Measurements from ENCODE around the gene YPEL1. TPM values are rescaled to one million over a fixed set of nuclear protein-coding genes. Genes with fewer than 3 reads are reported as not detected.
"Not testable (repeated sequence)": the region's sequence is repeated elsewhere in the genome, so short reads cannot be mapped to it uniquely, and the experiment has no call there.

Gene YPEL1
- total RNA-seq, 8 experiments from 2014 or later = 0.31 to 16.2 (median 7.3) TPM

DNA sequence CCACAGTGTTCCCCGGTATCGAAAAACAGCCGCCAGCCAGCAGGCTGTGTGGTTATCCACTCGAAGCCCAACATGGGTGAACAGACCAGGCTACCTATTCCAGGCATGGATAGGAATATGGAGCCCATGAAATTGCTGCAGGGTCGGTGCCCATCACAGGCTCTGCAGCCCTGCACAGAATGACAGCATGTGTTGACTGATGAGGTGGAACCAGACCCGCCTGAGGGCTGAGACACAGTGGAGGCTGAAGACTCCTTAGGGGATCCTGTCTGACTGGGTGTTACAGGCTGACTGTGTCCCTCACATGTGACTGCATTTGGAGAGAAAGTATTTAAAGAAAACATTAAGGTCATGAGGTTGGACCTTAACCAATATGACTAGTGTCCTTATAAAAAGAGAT, 6.2 kb upstream of the YPEL1 start:
- WGBS, 10 experiments = 50 to 93% (median 66%) methylated on average over 1 to 4 of the region's 6 CpGs; no CpG with 5 or more reads in 5 of the 10 experiments
- in situ Hi-C loops (cut with MboI; ENCODE audit: low pct_unique_long_range_greater_than_20kb in 2 of 9, low sequenced_read_pairs in 9 of 9, unreplicated experiment in 9 of 9) = no loop called here
- no peak overlapping the region for H3K4me3 ChIP-seq
- peaks cover 0 to 4% of the 10 kb centered on the region in 2 donors for H3K4me1 ChIP-seq (replicated peaks in 1 of 2)
- ATAC-seq (replicated peaks in 6 of 8) = no peak
- H3K27ac ChIP-seq = peak overlapping the region; percentile 28 to 49

DNA sequence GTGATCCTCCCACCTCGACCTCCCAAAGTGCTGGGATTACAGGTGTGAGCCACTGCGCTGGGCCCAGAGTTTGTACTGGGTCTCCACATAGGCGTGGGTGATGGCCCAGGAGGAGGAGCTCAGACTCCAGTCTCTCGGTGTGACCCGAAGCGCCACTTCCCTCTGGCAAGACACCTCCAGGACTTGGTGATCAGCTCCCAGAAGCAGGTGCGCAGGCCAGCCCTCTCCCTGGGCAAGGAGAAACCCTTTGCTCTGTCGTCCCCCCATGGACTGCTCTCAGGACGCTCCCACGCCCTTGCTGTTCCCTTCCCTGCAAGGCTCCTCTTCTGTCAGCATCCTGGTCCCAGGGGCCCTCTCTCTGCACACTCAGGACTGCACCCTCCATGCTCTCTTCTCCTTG, 5.5 kb upstream of the YPEL1 start:
- peaks cover 0 to 4% of the 10 kb centered on the region in 2 donors for H3K4me1 ChIP-seq (replicated peaks in 1 of 2)
- no peak overlapping the region for H3K4me3 ChIP-seq
- peak overlapping the region in 1 of 2 donors; percentile 48 for H3K27ac ChIP-seq
- in situ Hi-C loops (cut with MboI; ENCODE audit: low pct_unique_long_range_greater_than_20kb in 2 of 9, low sequenced_read_pairs in 9 of 9, unreplicated experiment in 9 of 9) = no loop called here
- no peak for ATAC-seq (replicated peaks in 6 of 8)
- 75 to 100% (median 79%) methylated on average over 2 to 5 of the region's 10 CpGs; no CpG with 5 or more reads in 5 of the 10 experiments for WGBS, 10 experiments

DNA sequence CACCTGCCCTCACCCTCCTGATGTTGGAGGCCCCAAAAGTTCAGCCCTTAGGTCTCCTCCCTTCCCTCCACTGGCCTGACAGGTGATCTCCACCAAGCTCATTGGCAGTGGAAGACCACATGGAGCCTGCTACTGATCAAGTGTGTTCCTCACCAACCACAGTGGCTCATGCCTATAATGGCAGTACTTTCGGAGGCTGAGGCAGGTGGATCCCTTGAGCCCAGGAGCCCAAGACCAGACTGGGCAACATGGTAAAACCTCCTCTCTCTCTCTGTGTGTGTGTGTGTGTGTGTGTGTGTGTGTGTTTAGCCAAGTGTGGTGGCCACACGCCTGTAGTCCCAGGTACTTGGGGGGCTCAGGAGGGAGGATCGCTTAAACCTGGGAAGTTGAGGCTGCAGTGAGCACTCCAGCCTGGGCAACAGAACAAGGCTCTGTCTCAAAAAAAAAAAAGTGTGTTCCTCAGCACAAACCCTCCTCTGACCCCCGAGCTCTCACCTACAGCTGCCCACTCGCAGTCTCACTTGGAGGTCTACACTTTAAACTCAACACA, 4.3 kb upstream of the YPEL1 start:
- in situ Hi-C loops (cut with MboI; ENCODE audit: low pct_unique_long_range_greater_than_20kb in 2 of 9, low sequenced_read_pairs in 9 of 9, unreplicated experiment in 9 of 9) = no loop called here

GRCh38 chr22:21738966-21739365, 3.4 kb upstream of the YPEL1 start:
- Histone ChIP-seq H3K4me1 (replicated peaks in 1 of 2) (peaks cover 6 to 7% of the 10 kb centered on the region in 2 donors), H3K4me3 (no peak overlapping the region), H3K27ac (no peak overlapping the region)
- in situ Hi-C loops (cut with MboI; ENCODE audit: low pct_unique_long_range_greater_than_20kb in 2 of 9, low sequenced_read_pairs in 9 of 9, unreplicated experiment in 9 of 9) = no loop called here
- ATAC-seq (replicated peaks in 6 of 8) = no peak
- WGBS, 10 experiments = 83 to 100% methylated on average over 1 of the region's 7 CpGs; no CpG with 5 or more reads in 8 of the 10 experiments

More for the DNA sequence above, 4.3 kb upstream of the YPEL1 start:
- WGBS, 10 experiments = 86 to 100% (median 100%) methylated on average over 1 to 3 of the region's 5 CpGs; no CpG with 5 or more reads in 3 of the 10 experiments
- ATAC-seq (replicated peaks in 6 of 8) = no peak
- H3K4me3 ChIP-seq = no peak overlapping the region
- peaks cover 0 to 4% of the 10 kb centered on the region in 2 donors for H3K4me1 ChIP-seq (replicated peaks in 1 of 2)
- no peak overlapping the region for H3K27ac ChIP-seq

GRCh38 chr22:21738081-21738480, 2.5 kb upstream of the YPEL1 start:
- H3K27ac ChIP-seq = no peak overlapping the region
- no peak overlapping the region for H3K4me3 ChIP-seq
- peaks cover 6% of the 10 kb centered on the region in 2 donors for H3K4me1 ChIP-seq (replicated peaks in 1 of 2)
- 8 to 98% (median 88%) methylated on average over 2 to 8 of the region's 8 CpGs for WGBS, 10 experiments
- in situ Hi-C loops (cut with MboI; ENCODE audit: low pct_unique_long_range_greater_than_20kb in 2 of 9, low sequenced_read_pairs in 9 of 9, unreplicated experiment in 9 of 9) = no loop called here
- ATAC-seq (replicated peaks in 6 of 8) = no peak

DNA sequence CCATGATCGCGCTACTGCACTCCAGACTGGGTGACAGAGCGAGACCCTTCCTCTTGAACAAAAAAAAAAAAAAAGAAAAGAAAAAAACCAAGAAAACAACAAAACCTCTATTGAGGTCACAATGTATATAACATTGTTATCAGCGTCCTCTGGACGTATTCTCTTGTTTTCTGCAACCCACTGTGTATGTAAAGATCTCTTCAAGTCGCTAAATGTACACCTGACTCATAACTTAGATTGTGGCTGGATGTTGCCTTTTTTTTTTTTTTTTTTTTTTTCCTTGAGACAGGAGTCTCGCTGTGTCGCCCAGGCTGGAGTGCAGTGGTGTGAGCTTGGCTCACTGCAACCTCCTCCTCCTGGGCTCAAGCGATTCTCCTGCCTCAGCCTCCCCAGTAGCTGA, 1.4 kb upstream of the YPEL1 start:
- no peak overlapping the region for H3K4me3 ChIP-seq
- 58 to 100% (median 84%) methylated on average over 1 to 7 of the region's 9 CpGs; no CpG with 5 or more reads in 1 of the 10 experiments for WGBS, 10 experiments
- H3K27ac ChIP-seq = no peak overlapping the region
- in situ Hi-C loops (cut with MboI; ENCODE audit: low pct_unique_long_range_greater_than_20kb in 2 of 9, low sequenced_read_pairs in 9 of 9, unreplicated experiment in 9 of 9) = no loop called here
- peaks cover 6% of the 10 kb centered on the region in 2 donors for H3K4me1 ChIP-seq (replicated peaks in 1 of 2)
- no peak for ATAC-seq (replicated peaks in 6 of 8)

DNA sequence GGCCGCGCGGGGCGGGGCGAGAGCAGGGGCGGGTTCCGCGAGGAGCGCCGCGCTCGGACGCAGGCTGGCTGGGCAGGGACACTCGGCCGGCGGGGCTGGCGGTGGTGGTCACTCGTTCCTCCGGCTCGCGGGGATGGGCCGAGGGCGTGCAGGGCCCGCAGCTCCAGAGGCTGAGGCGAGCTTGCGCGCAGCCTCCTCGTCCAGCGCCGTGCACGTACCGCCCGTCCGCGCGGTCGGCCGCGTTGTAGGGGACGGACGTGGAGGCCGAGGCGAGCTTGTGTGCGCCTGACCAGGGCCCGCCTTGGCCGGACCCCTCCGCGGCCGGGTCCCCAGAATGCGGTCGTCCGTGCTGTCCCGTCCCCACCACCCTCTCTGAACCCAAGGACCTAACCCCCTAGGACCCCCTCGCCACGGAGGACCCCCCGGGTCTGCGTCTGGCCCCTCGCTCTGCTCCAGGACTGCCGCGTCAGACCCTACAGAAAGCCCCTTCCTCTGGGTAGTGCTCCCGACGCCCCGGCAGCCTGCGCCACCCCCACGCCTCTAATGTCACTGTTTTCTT, 569 bp upstream of the YPEL1 start:
- Histone ChIP-seq H3K4me1 (replicated peaks in 1 of 2) (peaks cover 6% of the 10 kb centered on the region in 2 donors), H3K27ac (peak overlapping the region; percentile 29 to 46), H3K4me3 (peak overlapping the region; percentile 45 to 83 (median 51))
- no peak for ATAC-seq (replicated peaks in 6 of 8)
- WGBS, 10 experiments = 4% methylated on average over 5 of the region's 65 CpGs; no CpG with 5 or more reads in 9 of the 10 experiments
- in situ Hi-C loops (cut with MboI; ENCODE audit: low pct_unique_long_range_greater_than_20kb in 2 of 9, low sequenced_read_pairs in 9 of 9, unreplicated experiment in 9 of 9) = no loop called here

DNA sequence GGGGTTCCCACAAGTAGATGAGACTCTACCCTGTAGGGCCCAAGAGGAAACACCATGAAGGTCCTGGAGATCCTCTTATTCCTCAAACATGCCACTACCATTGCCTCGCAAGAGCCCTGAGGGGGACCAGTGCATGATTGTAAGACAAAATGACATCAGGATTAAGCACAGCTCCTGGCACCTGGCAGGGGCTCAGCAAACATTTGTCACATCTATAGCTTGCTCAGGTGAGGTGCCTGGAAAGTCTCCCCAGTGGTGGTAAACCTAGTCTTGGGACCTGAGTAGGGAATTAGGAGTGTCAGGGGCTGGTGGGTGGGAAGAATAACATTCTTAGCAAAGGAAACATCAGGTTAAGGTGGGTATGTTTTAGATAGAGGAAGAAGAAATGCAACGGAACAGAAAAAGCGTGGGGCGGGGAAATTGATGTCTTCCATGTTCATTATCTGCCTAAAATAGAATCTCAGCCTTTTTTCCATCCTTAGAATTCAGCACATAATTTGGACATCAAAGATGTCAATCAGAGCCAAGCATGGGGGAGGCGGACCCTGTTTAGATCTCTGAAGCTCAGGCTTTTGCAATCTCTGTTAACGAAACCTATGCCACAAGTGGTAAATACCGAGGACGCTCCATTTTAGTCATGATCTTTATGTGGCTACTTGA, 924 bp downstream of the YPEL1 start:
- H3K27ac ChIP-seq = peak overlapping the region in 1 of 2 donors; percentile 77
- peaks cover 6% of the 10 kb centered on the region in 2 donors for H3K4me1 ChIP-seq (replicated peaks in 1 of 2)
- WGBS, 10 experiments = 0 to 50% (median 20%) methylated on average over 1 to 7 of the region's 8 CpGs
- ATAC-seq (replicated peaks in 6 of 8) = no peak
- in situ Hi-C loops (cut with MboI; ENCODE audit: low pct_unique_long_range_greater_than_20kb in 2 of 9, low sequenced_read_pairs in 9 of 9, unreplicated experiment in 9 of 9) = no loop called here
- H3K4me3 ChIP-seq = peak overlapping the region; percentile 72 to 91 (median 81)

GRCh38 chr22:21731503-21731902, 4.1 kb downstream of the YPEL1 start:
- ATAC-seq (replicated peaks in 6 of 8) = no peak
- Histone ChIP-seq H3K4me1 (replicated peaks in 1 of 2) (peaks cover 6 to 7% of the 10 kb centered on the region in 2 donors), H3K4me3 (no peak overlapping the region), H3K27ac (no peak overlapping the region)
- 58 to 95% (median 74%) methylated on average over 2 to 5 of the region's 5 CpGs; no CpG with 5 or more reads in 3 of the 10 experiments for WGBS, 10 experiments
- in situ Hi-C loops (cut with MboI; ENCODE audit: low pct_unique_long_range_greater_than_20kb in 2 of 9, low sequenced_read_pairs in 9 of 9, unreplicated experiment in 9 of 9) = no loop called here

GRCh38 chr22:21730535-21731308, 4.9 kb downstream of the YPEL1 start:
- peak overlapping the region in 1 of 2 donors; percentile 32 for H3K27ac ChIP-seq
- ATAC-seq (replicated peaks in 6 of 8) = no peak
- WGBS, 10 experiments = 60 to 100% (median 93%) methylated on average over 1 to 8 of the region's 9 CpGs; no CpG with 5 or more reads in 1 of the 10 experiments
- in situ Hi-C loops (cut with MboI; ENCODE audit: low pct_unique_long_range_greater_than_20kb in 2 of 9, low sequenced_read_pairs in 9 of 9, unreplicated experiment in 9 of 9) = no loop called here
- H3K4me1 ChIP-seq (replicated peaks in 1 of 2) = peaks cover 6 to 10% of the 10 kb centered on the region in 2 donors
- H3K4me3 ChIP-seq = no peak overlapping the region

DNA sequence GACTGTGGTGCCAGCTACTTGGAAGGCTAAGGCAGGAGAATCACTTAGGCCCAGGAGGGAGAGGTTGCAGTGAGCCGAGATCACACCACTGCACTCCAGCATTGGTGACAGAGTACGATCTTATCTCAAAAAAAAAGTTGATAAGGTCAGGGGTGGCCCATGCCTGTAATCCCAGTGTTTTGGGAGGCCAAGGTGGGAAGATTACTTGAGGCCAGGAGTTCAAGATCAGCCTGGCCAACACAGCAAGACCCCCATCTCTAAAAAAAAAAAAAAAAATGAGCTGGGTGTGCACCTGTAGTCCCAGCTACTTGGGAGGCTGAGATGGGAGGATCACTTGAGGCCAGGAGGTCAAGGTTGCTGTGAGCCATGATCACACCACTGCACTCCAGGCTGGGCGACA, 6.4 kb downstream of the YPEL1 start:
- not testable (repeated sequence) for ATAC-seq (replicated peaks in 6 of 8); H3K4me1 ChIP-seq (replicated peaks in 1 of 2); H3K27ac ChIP-seq; H3K4me3 ChIP-seq
- 60 to 100% (median 92%) methylated on average over 1 to 3 of the region's 3 CpGs; no CpG with 5 or more reads in 2 of the 10 experiments for WGBS, 10 experiments
- in situ Hi-C loops (cut with MboI; ENCODE audit: low pct_unique_long_range_greater_than_20kb in 2 of 9, low sequenced_read_pairs in 9 of 9, unreplicated experiment in 9 of 9) = loop anchor here in 2 of 9 experiments (10.0 kb wide), 1 partner anchor 216 kb away; no protein-coding TSS in a partner anchor

- in situ Hi-C loops (cut with MboI; ENCODE audit: low pct_unique_long_range_greater_than_20kb in 2 of 9, low sequenced_read_pairs in 9 of 9, unreplicated experiment in 9 of 9) = loop anchor here in 2 of 9 experiments (10.0 kb wide), 1 partner anchor 217 kb away; no protein-coding TSS in a partner anchor
- 50 to 82% (median 72%) methylated on average over 1 to 12 of the region's 12 CpGs; no CpG with 5 or more reads in 5 of the 10 experiments for WGBS, 10 experiments
These were observed 7.3 kb downstream of the YPEL1 start for GRCh38 chr22:21728270-21728669.

More at GRCh38 chr22:21728270-21728669, 7.3 kb downstream of the YPEL1 start:
- Histone ChIP-seq H3K4me3 (no peak overlapping the region), H3K27ac (no peak overlapping the region), H3K4me1 (replicated peaks in 1 of 2) (peaks cover 0 to 4% of the 10 kb centered on the region in 2 donors)
- ATAC-seq (replicated peaks in 6 of 8) = no peak
